ENCODE results near the gene EXPH5.

EXPH5 gene

GRCh38 chr11:108508653-108509593 is 84.6 kb downstream of the EXPH5 start:
- no peak for DNase-seq

DNA sequence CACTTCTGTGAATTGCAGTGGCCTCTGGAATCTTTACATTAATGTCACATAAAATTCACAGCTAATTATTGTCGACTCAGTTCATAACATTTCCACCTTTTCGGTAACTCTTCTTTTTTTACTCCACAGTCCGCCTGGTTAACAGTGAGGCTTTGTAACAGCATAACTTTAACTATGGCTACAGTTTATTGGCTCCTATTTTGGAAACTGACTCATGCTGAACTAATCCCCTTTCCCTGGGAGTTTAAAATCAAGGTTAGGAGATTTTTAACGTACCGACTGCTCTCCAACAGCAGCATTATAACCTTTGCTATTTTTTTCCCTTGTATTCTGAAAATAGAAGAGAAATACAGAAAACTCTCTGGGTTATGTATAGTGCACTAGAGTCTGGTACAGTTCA is 92.2 kb downstream of the EXPH5 start:
- no peak for DNase-seq

GRCh38 chr11:108500721-108501120 is 92.8 kb downstream of the EXPH5 start:
- no peak for DNase-seq

- no peak for DNase-seq
Measured at GRCh38 chr11:108500169-108500568, 93.4 kb downstream of the EXPH5 start.

GRCh38 chr11:108498816-108499408 is 94.7 kb downstream of the EXPH5 start:
- DNase-seq: no peak

- peak; percentile 44 for DNase-seq
Measured at GRCh38 chr11:108498046-108498815, 95.3 kb downstream of the EXPH5 start, which contains the start of gene POGLUT3. Gene POGLUT3, minus strand, starts transcription at chr11:108498384. Its CDS starts 18 bp downstream, at chr11:108498366.

GRCh38 chr11:108497317-108498045 is 96.1 kb downstream of the EXPH5 start:
- peak; percentile 75 for DNase-seq

GRCh38 chr11:108496643-108497256 is 96.8 kb downstream of the EXPH5 start:
- DNase-seq: no peak

DNA sequence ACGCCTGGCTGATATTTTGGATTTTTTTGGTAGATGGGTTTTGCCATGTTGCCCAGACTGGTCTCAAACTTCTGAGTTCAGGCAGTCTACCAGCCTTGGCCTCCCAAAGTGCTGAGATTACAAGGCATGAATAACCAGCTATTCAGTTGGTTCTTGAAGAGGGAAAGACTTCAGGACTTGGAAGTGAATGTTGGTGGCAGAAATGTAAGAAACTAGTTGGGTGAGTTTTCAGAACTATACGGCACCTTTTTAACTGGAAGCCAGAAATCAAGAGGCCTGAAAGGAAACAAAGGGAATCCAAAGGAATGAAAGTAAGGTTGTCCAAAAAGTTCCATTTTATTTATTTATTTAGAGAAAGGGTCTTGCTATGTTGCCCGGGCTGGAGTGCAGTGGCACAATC is 98.2 kb downstream of the EXPH5 start:
- no peak for DNase-seq

GRCh38 chr11:108494182-108494581 is 99.4 kb downstream of the EXPH5 start:
- no peak for DNase-seq

GRCh38 chr11:108491936-108492335 is 101.6 kb downstream of the EXPH5 start:
- no peak for DNase-seq

DNA sequence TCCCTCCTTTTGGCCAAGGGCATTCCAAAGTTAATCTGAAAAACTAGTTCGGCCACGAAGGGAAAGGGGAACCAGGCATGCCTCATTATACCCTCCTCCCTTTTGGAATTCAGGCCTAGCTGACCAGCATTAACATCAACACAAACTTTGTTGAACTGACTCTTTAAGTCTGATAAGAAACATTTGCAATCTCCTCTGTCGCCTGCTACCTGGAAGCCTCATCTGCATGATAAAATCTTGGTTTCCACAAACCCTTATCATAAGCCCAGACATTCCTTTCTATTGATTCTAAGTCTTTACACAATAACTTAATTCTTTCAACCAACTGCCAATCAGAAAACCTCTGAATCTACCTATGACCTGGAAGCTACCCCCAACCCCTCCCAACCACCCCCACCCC is 106.7 kb downstream of the EXPH5 start:
- no peak for DNase-seq

GRCh38 chr11:108486331-108486730 is 107.2 kb downstream of the EXPH5 start:
- DNase-seq: no peak

GRCh38 chr11:108483163-108483562 is 110.4 kb downstream of the EXPH5 start:
- DNase-seq: no peak

DNA sequence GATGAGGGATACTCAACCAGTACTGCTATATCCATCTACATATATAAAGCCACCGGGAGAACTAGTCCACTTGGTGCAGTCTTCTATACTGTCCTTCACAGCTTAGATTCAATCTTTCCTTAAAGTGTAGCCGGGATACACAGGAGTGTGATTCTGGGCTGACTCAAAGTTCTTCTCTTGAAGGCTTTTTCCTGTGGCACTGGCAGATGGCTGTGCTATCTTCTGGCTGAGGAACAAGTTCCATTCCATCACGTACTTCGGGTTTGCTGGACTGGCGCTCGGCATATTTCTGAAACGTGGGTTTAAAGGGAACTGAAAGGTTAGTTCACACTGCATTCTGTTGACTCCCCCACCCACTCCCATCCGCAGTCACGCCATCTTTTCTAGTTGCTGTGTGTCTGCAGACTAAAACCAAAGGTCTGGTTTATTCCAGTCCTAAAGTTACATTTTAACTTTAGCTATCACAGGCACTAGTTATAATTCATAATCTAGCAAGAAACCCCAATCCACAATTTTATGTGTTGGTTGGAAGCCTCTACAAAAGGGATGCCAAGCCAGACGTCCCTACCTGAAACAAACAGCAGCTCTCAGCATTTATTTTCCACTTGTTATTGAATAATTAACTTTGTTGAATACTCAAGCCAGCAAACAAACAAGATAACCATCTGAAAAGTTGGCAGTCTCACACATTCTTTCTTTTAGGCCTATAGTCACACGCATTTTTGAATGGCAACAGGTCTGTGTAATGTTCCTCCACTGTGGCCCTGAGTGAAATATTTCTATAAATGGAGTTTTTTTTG is 118.7 kb downstream of the EXPH5 start:
- no peak for DNase-seq

DNA sequence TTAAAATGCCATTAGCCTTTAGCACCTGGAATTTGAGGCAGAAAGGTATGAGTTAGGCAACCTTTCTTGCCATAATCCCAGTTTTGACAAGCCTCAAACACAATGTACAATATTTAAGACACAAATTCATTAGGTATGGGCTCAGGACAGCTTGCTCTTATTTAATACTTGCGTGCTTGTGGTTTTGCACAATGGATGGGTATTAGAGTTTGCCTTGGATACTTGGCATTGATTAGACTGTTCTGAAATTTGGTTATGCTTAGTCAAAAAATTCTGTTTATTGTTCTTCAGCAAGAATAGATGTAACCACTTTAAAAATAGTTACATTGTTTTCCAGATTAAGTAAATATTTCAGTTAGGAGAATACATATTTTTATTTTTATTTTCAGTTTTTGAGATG is 120.9 kb downstream of the EXPH5 start:
- no peak for DNase-seq

GRCh38 chr11:108468478-108468864 is 125.1 kb downstream of the EXPH5 start:
- DNase-seq: no peak

GRCh38 chr11:108467091-108467823 is 126.3 kb downstream of the EXPH5 start, which contains the start of gene C11orf65:
Gene C11orf65, minus strand, starts transcription at chr11:108467529. Its CDS starts 5,970 bp downstream, at chr11:108461559.
- DNase-seq: peak; percentile 96

- DNase-seq: peak; percentile 1
Measured at GRCh38 chr11:108466405-108466804, 127.2 kb downstream of the EXPH5 start.
